ENCODE results near the gene LHFPL6.

Gene LHFPL6

GRCh38 chr13:39524795-39525194 is 78.2 kb downstream of the LHFPL6 start:
- Histone ChIP-seq H4K20me1 (ENCODE audit: insufficient read depth, low read length) (no peaks in the 10 kb centered on the region), H2AFZ (ENCODE audit: low read length) (no peak overlapping the region), H3K4me2 (ENCODE audit: low read depth, low read length) (no peak overlapping the region), H3K79me2 (ENCODE audit: low read length) (no peaks in the 10 kb centered on the region), H3F3A (ENCODE audit: insufficient read depth, low read length) (no peaks in the 10 kb centered on the region), H3K9ac (ENCODE audit: low read length) (no peak overlapping the region), H3K9me2 (replicated peaks; ENCODE audit: insufficient read depth, low read length) (no peaks in the 10 kb centered on the region), H3K9me3 (replicated peaks; ENCODE audit: insufficient read depth, low read length) (no peaks in the 10 kb centered on the region), H3K4me3 (ENCODE audit: low read length) (no peak overlapping the region), H3K4me1 (ENCODE audit: low read length) (no peaks in the 10 kb centered on the region), H3K27me3 (replicated peaks; ENCODE audit: insufficient read depth, low read length) (no peaks in the 10 kb centered on the region), H3K36me3 (replicated peaks; ENCODE audit: insufficient read depth, low read length) (no peaks in the 10 kb centered on the region), H3K27ac (ENCODE audit: low read length) (no peak overlapping the region)
- no peak for TF ChIP-seq CTCF (IDR thresholded peaks at IDR 0.05; ENCODE audit: low read length)
- TF ChIP-seq EZH2phosphoT487 (IDR thresholded peaks at IDR 0.05; ENCODE audit: low read length) = no peak
- no peak for TF ChIP-seq EZH2 (optimal IDR thresholded peaks at IDR 0.05; ENCODE audit: low read depth, low read length)
- DNase-seq = no peak

- no peak overlapping the region for H3K4me2 ChIP-seq (ENCODE audit: low read depth, low read length)
- no peaks in the 10 kb centered on the region for H4K20me1 ChIP-seq (ENCODE audit: insufficient read depth, low read length)
- no peaks in the 10 kb centered on the region for H3K79me2 ChIP-seq (ENCODE audit: low read length)
- no peaks in the 10 kb centered on the region for H3K4me1 ChIP-seq (ENCODE audit: low read length)
- no peak overlapping the region for H3K4me3 ChIP-seq (ENCODE audit: low read length)
- H3K9me3 ChIP-seq (replicated peaks; ENCODE audit: insufficient read depth, low read length) = no peaks in the 10 kb centered on the region
- H3K9ac ChIP-seq (ENCODE audit: low read length) = no peak overlapping the region
- H3K27me3 ChIP-seq (replicated peaks; ENCODE audit: insufficient read depth, low read length) = no peaks in the 10 kb centered on the region
- no peak for DNase-seq
- no peak overlapping the region for H3K27ac ChIP-seq (ENCODE audit: low read length)
- H2AFZ ChIP-seq (ENCODE audit: low read length) = no peak overlapping the region
- no peaks in the 10 kb centered on the region for H3K36me3 ChIP-seq (replicated peaks; ENCODE audit: insufficient read depth, low read length)
- TF ChIP-seq EZH2phosphoT487 (IDR thresholded peaks at IDR 0.05; ENCODE audit: low read length) (no peak), EZH2 (optimal IDR thresholded peaks at IDR 0.05; ENCODE audit: low read depth, low read length) (no peak), CTCF (IDR thresholded peaks at IDR 0.05; ENCODE audit: low read length) (no peak)
- no peaks in the 10 kb centered on the region for H3K9me2 ChIP-seq (replicated peaks; ENCODE audit: insufficient read depth, low read length)
- no peaks in the 10 kb centered on the region for H3F3A ChIP-seq (ENCODE audit: insufficient read depth, low read length)
These were observed 80.7 kb downstream of the LHFPL6 start for GRCh38 chr13:39522329-39522728.

GRCh38 chr13:39521701-39522100 is 81.3 kb downstream of the LHFPL6 start:
- Histone ChIP-seq H3K9me3 (replicated peaks; ENCODE audit: insufficient read depth, low read length) (no peaks in the 10 kb centered on the region), H3K79me2 (ENCODE audit: low read length) (no peaks in the 10 kb centered on the region), H3K27me3 (replicated peaks; ENCODE audit: insufficient read depth, low read length) (no peaks in the 10 kb centered on the region), H3K4me1 (ENCODE audit: low read length) (no peaks in the 10 kb centered on the region), H3K27ac (ENCODE audit: low read length) (no peak overlapping the region), H3F3A (ENCODE audit: insufficient read depth, low read length) (no peaks in the 10 kb centered on the region), H3K4me2 (ENCODE audit: low read depth, low read length) (no peak overlapping the region), H3K9me2 (replicated peaks; ENCODE audit: insufficient read depth, low read length) (no peaks in the 10 kb centered on the region), H3K9ac (ENCODE audit: low read length) (no peak overlapping the region), H2AFZ (ENCODE audit: low read length) (no peak overlapping the region), H3K36me3 (replicated peaks; ENCODE audit: insufficient read depth, low read length) (no peaks in the 10 kb centered on the region), H3K4me3 (ENCODE audit: low read length) (no peak overlapping the region), H4K20me1 (ENCODE audit: insufficient read depth, low read length) (no peaks in the 10 kb centered on the region)
- TF ChIP-seq CTCF (IDR thresholded peaks at IDR 0.05; ENCODE audit: low read length) (no peak), EZH2 (optimal IDR thresholded peaks at IDR 0.05; ENCODE audit: low read depth, low read length) (no peak), EZH2phosphoT487 (IDR thresholded peaks at IDR 0.05; ENCODE audit: low read length) (no peak)
- no peak for DNase-seq

Data from MM.1S (cell line).